Measurements from ENCODE around the gene OGFOD3.

The OGFOD3 gene

GRCh38 chr17:82403662-82404660, 14.4 kb downstream of the OGFOD3 start:
- DNase-seq: no peak

- no peak for DNase-seq
Measured at GRCh38 chr17:82402865-82403264, 15.5 kb downstream of the OGFOD3 start.

- DNase-seq: no peak
Measured at GRCh38 chr17:82400830-82401229, 17.6 kb downstream of the OGFOD3 start.

- no peak for DNase-seq
Measured at GRCh38 chr17:82400206-82400605, 18.2 kb downstream of the OGFOD3 start.

DNA sequence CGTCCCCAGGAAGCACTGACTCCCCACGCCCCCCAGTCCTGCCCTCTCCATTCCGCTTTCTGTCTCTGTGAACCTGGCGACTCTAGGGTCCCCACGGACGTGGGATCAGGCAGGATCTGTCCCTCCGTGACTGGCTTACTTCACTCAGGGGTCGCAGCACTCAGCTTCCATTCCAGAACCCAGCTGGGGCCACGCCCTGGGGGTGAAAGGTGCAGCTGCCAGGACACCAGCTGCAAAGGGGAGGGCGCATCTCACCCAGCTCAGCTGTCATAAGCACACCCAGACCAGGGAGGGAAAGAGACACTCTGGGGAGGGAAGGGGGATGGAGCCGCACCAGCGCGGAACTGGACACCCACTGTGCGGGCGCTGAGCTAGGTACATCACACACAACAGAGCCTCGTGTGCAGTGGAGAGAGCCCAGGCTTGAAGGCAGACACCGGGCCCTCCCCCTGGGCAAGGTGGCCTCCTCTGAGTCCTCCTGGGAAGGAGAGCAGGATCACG, 18.7 kb downstream of the OGFOD3 start:
- DNase-seq: no peak

- DNase-seq: no peak
Measured at GRCh38 chr17:82399041-82399441, 19.3 kb downstream of the OGFOD3 start.

DNA sequence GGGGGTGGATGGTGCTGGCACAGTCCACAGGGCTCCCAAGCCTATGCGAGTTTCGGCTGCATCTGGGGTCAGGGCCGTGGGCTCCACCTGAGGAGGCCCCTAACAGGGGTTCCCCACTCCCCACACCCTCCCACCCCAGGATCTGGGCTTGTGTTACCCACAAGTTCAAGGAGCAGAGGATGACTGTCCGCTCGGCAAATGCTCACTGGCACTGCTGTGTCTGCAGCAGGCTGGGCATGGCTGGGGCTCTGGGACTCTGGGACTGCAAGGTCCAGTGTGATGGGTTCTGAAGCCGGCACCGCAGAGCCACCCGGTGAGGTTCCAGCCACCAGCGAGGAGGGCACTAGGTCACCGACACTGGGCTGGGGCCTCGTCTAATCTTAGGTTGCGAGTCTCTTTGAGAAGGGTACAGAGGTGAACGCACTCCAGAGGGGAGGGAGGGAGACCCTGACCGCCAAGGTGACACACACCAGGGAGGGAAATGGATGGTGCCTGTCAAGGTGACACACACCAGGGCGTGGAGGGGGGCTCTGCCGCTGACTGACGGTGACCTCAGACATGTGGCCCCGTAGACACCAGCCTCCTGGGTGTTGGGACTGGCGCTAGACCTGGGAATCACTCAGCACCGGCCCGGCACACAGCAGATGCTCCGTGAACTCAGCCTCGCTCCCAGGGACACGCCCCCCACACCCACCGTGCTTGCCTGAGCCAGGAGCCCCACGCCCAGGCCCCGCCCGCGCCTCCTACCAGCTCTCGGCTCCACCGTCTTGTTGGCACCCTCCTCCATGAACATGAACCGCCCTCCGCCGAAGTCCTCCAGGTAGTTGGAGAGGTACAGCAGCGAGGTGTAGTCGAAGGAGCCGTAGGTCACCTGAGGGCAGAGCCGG, 20.7 kb downstream of the OGFOD3 start:
- no peak for DNase-seq

GRCh38 chr17:82396601-82397435, 21.6 kb downstream of the OGFOD3 start:
- no peak for DNase-seq

DNA sequence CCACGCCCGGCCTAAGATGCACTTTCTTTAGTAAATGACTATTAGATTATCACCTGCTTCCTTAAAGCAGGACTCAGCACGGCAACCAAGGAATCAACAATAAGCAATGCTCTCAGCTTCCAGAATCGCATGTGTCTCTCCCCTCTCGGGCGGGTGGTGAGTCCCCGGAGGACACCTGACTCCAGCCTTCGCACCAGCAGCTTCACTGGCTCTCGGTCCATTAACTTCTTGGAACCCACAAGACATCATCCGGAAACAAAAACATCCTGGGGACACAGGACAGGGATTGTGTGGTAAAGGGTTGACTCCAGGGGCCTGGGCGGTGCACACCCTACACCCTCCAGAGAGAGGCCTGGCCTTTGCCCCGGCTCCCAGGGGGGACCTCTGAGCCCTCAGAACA, 24.1 kb downstream of the OGFOD3 start:
- no peak for DNase-seq

DNA sequence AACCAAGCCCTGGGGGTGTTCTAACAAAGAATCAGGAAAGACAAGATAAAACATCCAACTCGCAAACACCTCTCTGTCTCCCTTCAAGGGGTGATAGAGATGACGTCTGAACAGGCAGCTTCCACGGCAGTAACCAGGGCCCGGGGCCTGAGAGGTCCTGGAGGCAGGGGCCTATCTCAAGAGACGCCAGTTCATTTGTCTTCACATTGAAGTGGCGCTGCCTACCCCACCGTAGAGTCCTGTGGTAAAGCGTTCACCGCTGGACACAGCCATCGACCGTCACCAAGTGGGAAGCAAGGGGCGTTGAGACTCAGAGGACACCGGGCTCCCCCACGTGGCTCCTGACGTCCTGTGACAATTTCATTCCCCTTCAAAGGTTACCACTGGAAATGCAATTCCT, 25.4 kb downstream of the OGFOD3 start:
- no peak for DNase-seq

GRCh38 chr17:82392209-82392920, 26.0 kb downstream of the OGFOD3 start:
- DNase-seq: no peak

DNA sequence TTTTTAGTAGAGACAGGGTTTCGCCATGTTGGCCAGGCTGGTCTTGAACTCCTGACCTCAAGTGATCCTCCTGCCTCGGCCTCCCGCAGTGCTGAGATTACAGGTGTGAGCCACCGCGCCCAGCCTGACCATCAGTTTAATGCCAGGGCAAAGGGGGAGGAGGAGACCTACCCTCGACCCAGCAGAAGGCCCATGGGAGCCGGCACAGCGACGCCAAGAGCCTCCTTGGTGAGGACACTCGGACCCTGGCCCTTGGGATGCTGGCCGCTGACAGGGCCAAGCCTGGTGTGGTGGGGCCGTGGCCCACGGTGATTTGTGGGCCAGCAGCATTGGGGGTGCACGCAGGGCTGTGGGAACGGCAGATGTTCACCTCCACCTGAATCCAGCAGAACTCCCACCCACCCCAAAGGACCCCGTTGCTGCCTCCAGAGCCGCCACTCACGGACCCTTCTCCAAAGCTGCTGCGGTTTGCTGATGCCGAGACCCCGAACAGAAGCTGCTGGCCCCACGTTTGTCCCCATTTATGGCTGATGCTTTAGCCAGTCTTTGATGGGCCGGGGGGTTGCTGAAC, 26.8 kb downstream of the OGFOD3 start:
- DNase-seq: no peak

DNA sequence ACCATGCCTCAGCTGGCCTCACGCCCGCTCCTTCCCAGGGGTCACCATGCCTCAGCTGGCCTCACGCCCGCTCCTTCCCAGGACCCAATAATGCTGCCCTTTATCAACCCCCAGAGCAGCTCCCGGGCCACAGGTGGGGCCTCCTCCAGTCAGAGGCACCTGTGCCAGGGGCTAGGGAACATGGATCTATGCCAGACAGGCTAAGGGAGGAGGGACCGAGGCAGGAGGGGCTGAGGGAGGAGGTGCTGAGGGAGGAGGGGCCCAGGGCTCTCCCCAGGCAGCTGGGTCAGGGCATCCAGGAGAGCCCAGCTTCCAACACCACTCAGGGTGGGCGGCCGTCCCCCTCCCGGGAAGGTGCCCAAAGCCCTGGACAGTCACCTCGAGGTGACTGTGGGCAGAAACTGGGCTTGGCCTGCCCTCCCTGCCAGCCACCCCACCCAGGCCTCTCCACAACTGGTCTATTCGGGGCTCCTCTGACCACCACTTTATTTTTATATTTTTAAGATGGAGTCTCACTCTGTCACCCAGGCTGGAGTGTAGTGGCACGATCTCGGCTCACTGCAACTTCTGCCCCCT, 27.4 kb downstream of the OGFOD3 start:
- no peak for DNase-seq

- DNase-seq: no peak
Measured at GRCh38 chr17:82390015-82390859, 28.1 kb downstream of the OGFOD3 start.

DNA sequence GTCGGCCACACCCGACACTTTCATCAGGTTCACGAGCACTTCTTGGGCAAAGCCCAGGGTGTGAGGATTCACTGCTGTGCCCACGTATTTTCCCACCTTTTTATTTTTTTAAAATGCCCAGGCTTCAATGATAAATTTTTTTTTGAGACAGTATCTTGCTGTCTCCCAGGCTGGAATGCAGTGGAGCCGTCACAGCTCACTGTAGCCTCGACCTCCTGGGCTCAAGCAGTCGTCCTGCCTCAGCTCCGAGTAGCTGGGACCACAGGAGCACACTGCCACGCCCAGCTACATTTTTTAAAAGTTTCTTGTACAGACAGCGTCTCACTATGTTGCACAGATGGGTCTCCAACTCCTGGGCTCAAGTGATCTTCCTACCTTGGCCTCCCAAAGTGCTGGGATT, 29.0 kb downstream of the OGFOD3 start:
- no peak for DNase-seq

DNA sequence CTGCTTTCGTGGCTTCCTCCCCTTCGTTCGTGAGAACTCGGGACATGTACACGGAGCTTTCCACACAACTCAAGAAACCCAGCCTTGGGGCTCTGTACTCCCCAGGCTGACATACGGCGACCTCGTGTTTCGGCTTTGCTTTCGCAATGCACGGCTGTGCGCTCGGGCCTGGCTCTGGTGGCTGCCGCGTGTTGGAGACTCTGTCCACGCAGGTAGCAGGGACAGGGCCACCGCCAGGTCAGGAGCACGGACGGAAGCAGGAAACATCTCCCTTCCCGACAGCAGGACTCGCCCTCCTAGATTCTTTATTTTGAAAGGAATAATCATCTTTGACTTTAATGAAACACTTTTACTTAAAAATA, 29.5 kb downstream of the OGFOD3 start:
- DNase-seq: no peak

DNA sequence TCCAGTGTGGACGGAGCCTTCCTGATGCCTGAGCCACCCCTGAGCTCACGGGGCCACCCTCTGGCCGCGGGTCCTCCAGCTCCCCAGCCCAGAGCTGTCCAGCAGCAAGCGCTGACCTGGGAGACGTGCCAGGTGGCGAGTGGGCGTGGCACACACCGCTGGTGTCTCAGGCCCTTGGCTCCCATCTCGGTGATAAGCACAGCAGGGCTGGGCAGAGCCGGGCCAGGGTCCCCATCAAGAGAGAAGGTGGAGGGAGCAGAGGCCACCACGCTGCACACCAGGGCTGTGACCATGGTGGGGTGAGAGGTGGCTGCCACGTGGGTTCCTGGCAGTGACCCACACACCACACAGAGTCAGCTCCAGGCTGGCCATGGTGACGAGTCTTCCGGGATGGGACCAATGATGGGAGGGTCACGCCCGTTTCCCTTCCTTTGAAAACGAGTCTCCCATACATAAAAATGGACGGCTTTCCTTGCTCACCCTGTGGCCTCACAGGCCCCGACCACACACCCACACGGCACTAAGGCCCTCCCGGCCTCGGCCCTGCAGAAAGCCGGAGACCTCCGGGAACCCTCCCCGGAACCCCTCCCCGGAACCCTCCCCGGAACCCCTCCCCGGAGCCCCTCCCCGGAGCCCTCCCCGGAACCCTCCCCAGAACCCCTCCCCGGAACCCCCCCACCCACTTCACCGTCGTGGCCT, 30.0 kb downstream of the OGFOD3 start:
- DNase-seq: no peak

DNA sequence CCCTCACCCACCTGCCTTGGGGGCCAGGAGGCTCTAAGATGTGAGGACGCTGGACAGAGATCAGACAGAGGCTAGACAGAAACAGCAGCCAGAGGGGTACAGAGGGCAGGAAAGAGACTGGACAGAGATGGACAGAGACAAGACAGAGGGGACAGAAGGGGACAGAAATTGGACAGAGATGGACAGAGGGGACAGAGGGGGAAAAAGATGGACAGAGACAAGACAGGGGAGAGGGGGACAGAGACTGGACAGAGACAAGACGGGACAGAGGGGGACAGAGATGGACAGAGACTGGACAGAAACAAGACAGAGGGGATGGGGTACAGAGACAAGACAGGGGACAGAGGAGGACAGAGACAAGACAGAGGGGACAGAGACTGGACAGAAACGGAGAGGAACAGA, 30.7 kb downstream of the OGFOD3 start:
- no peak for DNase-seq

DNA sequence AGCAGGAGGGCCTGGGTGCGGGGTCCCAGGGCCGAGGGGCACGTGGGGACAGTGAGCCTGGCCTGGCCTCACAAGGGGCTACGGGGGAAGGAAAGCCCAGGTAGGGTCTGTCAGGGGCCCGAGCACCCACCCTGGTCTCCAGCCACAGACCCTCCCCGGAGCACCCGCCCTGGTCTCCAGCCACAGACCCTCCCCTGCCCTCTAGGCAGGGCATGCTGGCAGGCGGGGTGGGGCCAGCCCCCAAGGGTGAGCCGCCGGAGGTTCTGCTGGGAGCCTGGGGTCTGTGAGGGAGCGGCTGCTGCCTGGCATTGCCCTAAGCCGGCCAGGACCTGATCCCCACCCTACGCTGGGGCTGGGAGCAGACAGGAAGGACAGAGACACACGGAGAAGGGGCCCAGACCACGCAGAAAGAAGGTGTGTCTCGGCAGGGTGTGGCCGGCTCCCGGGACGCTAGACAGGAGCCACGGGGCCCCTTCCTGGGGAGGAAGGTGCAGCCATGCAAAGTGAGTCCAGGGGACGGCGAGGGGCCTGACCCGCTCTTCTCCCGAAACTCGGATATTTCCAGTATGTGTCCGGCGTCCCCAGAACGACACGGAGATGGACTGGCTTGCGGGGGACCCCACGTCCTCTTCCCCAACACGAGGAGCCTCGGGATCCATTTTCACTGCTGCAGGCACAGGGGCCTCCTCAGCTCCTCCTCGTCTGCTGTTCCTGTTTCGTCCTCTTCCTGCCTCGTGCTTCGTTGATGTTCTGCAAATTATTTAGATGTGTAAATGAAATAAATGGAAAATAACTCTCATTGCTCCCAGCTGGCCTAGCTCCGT, 31.3 kb downstream of the OGFOD3 start:
- DNase-seq: no peak
